BJ (cell line): ENCODE measurements around the gene UMAD1. TPM values are rescaled to one million over a fixed set of nuclear protein-coding genes. Genes with fewer than 3 reads are reported as not detected.

Experiments
- CTCF ChIA-PET: fragments of 350-600 bp; formaldehyde crosslinking; extraction: SDS; loops from one replicate; lab custom pipeline; 2021; ENCODE audit warnings: antibody characterized with exemption, inconsistent platforms; lab: Yijun Ruan, JAX
- POLR2A ChIA-PET: fragments of 300-600 bp; sonication (Branson Sonifier 250); formaldehyde crosslinking; extraction: SDS; loops from one replicate; lab custom pipeline; 2021; ENCODE audit warnings: antibody characterized with exemption; lab: Charles Lee
- DNase-seq: peaks from one replicate; pipeline ENCODE4 v3.0.0-alpha.2; 2011; ENCODE audit warnings: low read depth
- H3K27me3 ChIP-seq: 2 replicates; pipeline ENCODE4 v1.6.0; 2011; ENCODE audit warnings: low read length; ENCODE audit not compliant: control insufficient read depth, insufficient read depth
- H3K36me3 ChIP-seq: 2 replicates; pipeline ENCODE4 v1.5.1; 2011; ENCODE audit warnings: low read length; ENCODE audit not compliant: control insufficient read depth, insufficient read depth
- H3K4me3 ChIP-seq: 2 replicates; pipeline ENCODE4 v1.5.1; 2011; ENCODE audit warnings: low read depth, mild to moderate bottlenecking, control low read depth, low read length
- CTCF ChIP-seq: IDR thresholded peaks from 2 replicates; pipeline ENCODE4 v1.5.1; 2011; ENCODE audit warnings: low read depth, mild to moderate bottlenecking, control low read depth, inconsistent platforms, low read length, moderate library complexity; ENCODE audit not compliant: insufficient read depth
- polyA plus RNA-seq: library from polyadenylated mRNA; depleted of rRNA; stranded (reverse); fragments of >200 nt; gene quantifications from 2 replicates; pipeline ENCODE4 v1.2.3, GENCODE V29; 2011

UMAD1 gene
- polyA plus RNA-seq, 1 experiment = 10.1 TPM

GRCh38 chr7:7765422-7765821, 124.9 kb downstream of the UMAD1 start:
- no peak overlapping the region for H3K4me3 ChIP-seq
- TF ChIP-seq CTCF = no peak
- no peaks in the 10 kb centered on the region for H3K36me3 ChIP-seq
- DNase-seq = no peak
- ChIA-PET POLR2A (interaction anchor here (1.2 kb wide), 1 partner anchor 203 kb away, joined by 3 read pairs; the partner anchor contains the start of gene GLCCI1), CTCF (interaction anchor here (1.3 kb wide), 1 partner anchor 14 kb away, joined by 3 read pairs; no protein-coding TSS in a partner anchor)
- no peaks in the 10 kb centered on the region for H3K27me3 ChIP-seq

GRCh38 chr7:7766671-7767070, 126.1 kb downstream of the UMAD1 start:
- no peak for TF ChIP-seq CTCF
- Histone ChIP-seq H3K4me3 (no peak overlapping the region), H3K27me3 (no peaks in the 10 kb centered on the region), H3K36me3 (no peaks in the 10 kb centered on the region)
- POLR2A ChIA-PET = no interaction called here
- no peak for DNase-seq
- CTCF ChIA-PET = no interaction called here

GRCh38 chr7:7768977-7769709, 128.6 kb downstream of the UMAD1 start:
- Histone ChIP-seq H3K4me3 (no peak overlapping the region), H3K27me3 (no peaks in the 10 kb centered on the region), H3K36me3 (no peaks in the 10 kb centered on the region)
- TF ChIP-seq CTCF = no peak
- DNase-seq = no peak
- ChIA-PET POLR2A (no interaction called here), CTCF (interaction anchor here (0.7 to 1.8 kb wide), 3 partner anchors 8 to 88 kb away, joined by 3 to 6 read pairs (median 4); no protein-coding TSS in a partner anchor)

- TF ChIP-seq CTCF = no peak
- Histone ChIP-seq H3K4me3 (no peak overlapping the region), H3K36me3 (no peaks in the 10 kb centered on the region), H3K27me3 (no peaks in the 10 kb centered on the region)
- DNase-seq = no peak
- ChIA-PET POLR2A (no interaction called here), CTCF (interaction anchor here (0.7 to 1.8 kb wide), 3 partner anchors 9 to 88 kb away, joined by 3 to 6 read pairs (median 4); no protein-coding TSS in a partner anchor)
These were observed 129.4 kb downstream of the UMAD1 start for GRCh38 chr7:7769710-7770627.

GRCh38 chr7:7771452-7771851, 130.9 kb downstream of the UMAD1 start:
- H3K4me3 ChIP-seq = no peak overlapping the region
- no peaks in the 10 kb centered on the region for H3K36me3 ChIP-seq
- CTCF ChIA-PET = interaction anchor here (0.6 to 1.8 kb wide), 4 partner anchors 9 to 66 kb away, joined by 3 to 7 read pairs (median 3); no protein-coding TSS in a partner anchor
- no peak for DNase-seq
- POLR2A ChIA-PET = no interaction called here
- no peak for TF ChIP-seq CTCF
- no peaks in the 10 kb centered on the region for H3K27me3 ChIP-seq
